OCI-LY7 (cell line): Measurements from ENCODE around the gene EEPD1.

ENCODE experiments used
- EZH2phosphoT487 ChIP-seq: fragments of 200-600 bp; sonication (generic); IDR thresholded peaks from 2 replicates; pipeline ENCODE4 v1.6.1; 2018; ENCODE audit warnings: low read depth, borderline replicate concordance, mild to moderate bottlenecking, mixed run types, antibody characterized with exemption, low read length, moderate library complexity, mixed read lengths
- TF ChIP-seq, protein P1 (sequence below): fragments of 200-600 bp; sonication (generic); conservative IDR thresholded peaks from 2 replicates; pipeline ENCODE4 v1.5.1; 2014; ENCODE audit warnings: mild to moderate bottlenecking, antibody characterized with exemption, low read length, moderate library complexity, mixed read lengths

- TF ChIP-seq, protein P1, sequence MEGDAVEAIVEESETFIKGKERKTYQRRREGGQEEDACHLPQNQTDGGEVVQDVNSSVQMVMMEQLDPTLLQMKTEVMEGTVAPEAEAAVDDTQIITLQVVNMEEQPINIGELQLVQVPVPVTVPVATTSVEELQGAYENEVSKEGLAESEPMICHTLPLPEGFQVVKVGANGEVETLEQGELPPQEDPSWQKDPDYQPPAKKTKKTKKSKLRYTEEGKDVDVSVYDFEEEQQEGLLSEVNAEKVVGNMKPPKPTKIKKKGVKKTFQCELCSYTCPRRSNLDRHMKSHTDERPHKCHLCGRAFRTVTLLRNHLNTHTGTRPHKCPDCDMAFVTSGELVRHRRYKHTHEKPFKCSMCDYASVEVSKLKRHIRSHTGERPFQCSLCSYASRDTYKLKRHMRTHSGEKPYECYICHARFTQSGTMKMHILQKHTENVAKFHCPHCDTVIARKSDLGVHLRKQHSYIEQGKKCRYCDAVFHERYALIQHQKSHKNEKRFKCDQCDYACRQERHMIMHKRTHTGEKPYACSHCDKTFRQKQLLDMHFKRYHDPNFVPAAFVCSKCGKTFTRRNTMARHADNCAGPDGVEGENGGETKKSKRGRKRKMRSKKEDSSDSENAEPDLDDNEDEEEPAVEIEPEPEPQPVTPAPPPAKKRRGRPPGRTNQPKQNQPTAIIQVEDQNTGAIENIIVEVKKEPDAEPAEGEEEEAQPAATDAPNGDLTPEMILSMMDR: no peak
- TF ChIP-seq EZH2phosphoT487: no peak
These were observed 12.7 kb downstream of the EEPD1 start for GRCh38 chr7:36165802-36166201.
